Measurements from ENCODE around the gene SH3BP4.

SH3BP4 gene

DNA sequence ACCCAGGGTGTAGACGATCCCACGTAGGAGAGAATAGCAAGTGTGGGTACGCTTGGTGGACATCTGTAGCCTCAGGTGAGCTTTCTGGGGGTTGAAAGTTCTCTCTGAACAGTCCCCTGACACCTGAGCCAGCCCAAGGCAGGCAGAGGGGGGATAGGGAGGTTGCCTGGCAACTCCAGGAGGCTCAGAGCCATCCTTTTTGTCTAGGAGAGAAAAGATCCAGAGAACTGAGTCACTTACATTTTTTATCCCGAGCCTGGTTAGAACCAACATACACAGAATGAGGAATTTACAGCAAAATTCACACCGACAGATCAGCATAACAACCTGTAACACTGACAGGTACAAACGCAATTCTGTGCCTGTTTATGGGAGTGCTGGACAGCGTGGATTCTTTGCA is 113.2 kb downstream of the SH3BP4 start:
- Histone ChIP-seq H4K20me1 (ENCODE audit: low read depth, low read length) (no peaks in the 10 kb centered on the region), H2AFZ (ENCODE audit: low read depth, low read length, severe bottlenecking) (no peak overlapping the region), H3K4me3 (ENCODE audit: insufficient read depth, low read length, poor library complexity, severe bottlenecking) (no peak overlapping the region), H3K79me2 (ENCODE audit: insufficient read depth, low read length) (no peaks in the 10 kb centered on the region), H3K36me3 (ENCODE audit: low read length) (no peaks in the 10 kb centered on the region), H3K27ac (ENCODE audit: low read depth, low read length) (no peak overlapping the region), H3K9me2 (replicated peaks; ENCODE audit: insufficient read depth, low read length) (no peaks in the 10 kb centered on the region), H3K9ac (ENCODE audit: low read length) (no peak overlapping the region), H3K9me3 (ENCODE audit: insufficient read depth, low read length) (no peaks in the 10 kb centered on the region), H3F3A (ENCODE audit: insufficient read depth) (no peaks in the 10 kb centered on the region), H3K4me2 (ENCODE audit: low read depth, low read length, poor library complexity, severe bottlenecking) (no peak overlapping the region), H3K27me3 (ENCODE audit: low read length) (peaks cover 4% of the 10 kb centered on the region; the same call in 1 of the 2 replicates)
- TF ChIP-seq EZH2phosphoT487 (conservative IDR thresholded peaks at IDR 0.05; ENCODE audit: low read length) (no peak), CTCF (IDR thresholded peaks at IDR 0.05; ENCODE audit: insufficient read depth, low read length, poor library complexity, severe bottlenecking) (no peak)

DNA sequence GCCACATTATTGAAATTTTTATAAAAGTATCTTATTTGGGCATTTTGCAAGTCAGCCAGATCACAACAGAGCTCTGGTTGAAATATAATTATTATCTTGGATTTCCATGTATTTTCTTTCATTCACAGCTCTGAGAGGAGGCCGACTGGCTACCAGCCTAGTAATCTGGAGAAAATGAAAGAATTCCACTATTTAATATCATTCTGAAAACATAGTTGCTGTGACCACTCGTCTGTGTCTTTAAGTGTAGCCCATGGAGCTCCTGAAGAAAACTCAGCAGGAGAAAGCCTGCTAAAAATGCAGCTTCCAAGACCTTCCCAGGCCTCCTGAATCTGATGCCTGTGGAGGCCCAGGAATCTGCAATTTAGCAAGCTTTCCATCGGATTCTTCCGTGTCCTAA is 114.7 kb downstream of the SH3BP4 start:
- Histone ChIP-seq H3K9me3 (ENCODE audit: insufficient read depth, low read length) (no peaks in the 10 kb centered on the region), H3K9ac (ENCODE audit: low read length) (no peak overlapping the region), H4K20me1 (ENCODE audit: low read depth, low read length) (no peaks in the 10 kb centered on the region), H3K27me3 (ENCODE audit: low read length) (peaks cover 4% of the 10 kb centered on the region; the same call in 1 of the 2 replicates), H3K4me3 (ENCODE audit: insufficient read depth, low read length, poor library complexity, severe bottlenecking) (no peak overlapping the region), H3F3A (ENCODE audit: insufficient read depth) (no peaks in the 10 kb centered on the region), H3K79me2 (ENCODE audit: insufficient read depth, low read length) (no peaks in the 10 kb centered on the region), H3K9me2 (replicated peaks; ENCODE audit: insufficient read depth, low read length) (no peaks in the 10 kb centered on the region), H3K27ac (ENCODE audit: low read depth, low read length) (no peak overlapping the region), H3K36me3 (ENCODE audit: low read length) (no peaks in the 10 kb centered on the region), H3K4me2 (ENCODE audit: low read depth, low read length, poor library complexity, severe bottlenecking) (no peak overlapping the region), H2AFZ (ENCODE audit: low read depth, low read length, severe bottlenecking) (no peak overlapping the region)
- no peak for TF ChIP-seq CTCF (IDR thresholded peaks at IDR 0.05; ENCODE audit: insufficient read depth, low read length, poor library complexity, severe bottlenecking)
- TF ChIP-seq EZH2phosphoT487 (conservative IDR thresholded peaks at IDR 0.05; ENCODE audit: low read length) = no peak

DNA sequence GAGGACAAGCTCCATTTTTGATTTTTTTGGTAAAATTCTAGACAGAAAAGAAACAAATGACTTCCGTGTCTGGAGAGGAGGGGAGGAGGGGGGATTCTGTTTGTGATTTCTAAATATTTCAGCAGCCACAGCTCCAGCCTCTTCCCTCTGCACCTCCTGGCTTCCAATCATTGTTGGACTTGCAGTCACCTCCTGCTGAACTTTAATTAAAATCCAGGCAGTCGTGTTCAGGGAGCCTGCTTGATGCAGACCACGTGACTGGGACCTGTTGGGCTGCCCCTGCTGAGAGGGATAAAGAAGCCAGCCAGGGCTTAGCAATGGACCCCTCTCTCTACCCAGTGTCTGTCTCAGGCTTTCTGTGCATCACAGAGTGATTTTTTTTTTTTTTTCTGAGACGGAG is 115.1 kb downstream of the SH3BP4 start:
- Histone ChIP-seq H3F3A (ENCODE audit: insufficient read depth) (no peaks in the 10 kb centered on the region), H3K9ac (ENCODE audit: low read length) (no peak overlapping the region), H3K27ac (ENCODE audit: low read depth, low read length) (no peak overlapping the region), H3K27me3 (ENCODE audit: low read length) (peaks cover 4% of the 10 kb centered on the region; the same call in 1 of the 2 replicates), H3K4me3 (ENCODE audit: insufficient read depth, low read length, poor library complexity, severe bottlenecking) (no peak overlapping the region), H3K9me2 (replicated peaks; ENCODE audit: insufficient read depth, low read length) (no peaks in the 10 kb centered on the region), H4K20me1 (ENCODE audit: low read depth, low read length) (no peaks in the 10 kb centered on the region), H2AFZ (ENCODE audit: low read depth, low read length, severe bottlenecking) (no peak overlapping the region), H3K4me2 (ENCODE audit: low read depth, low read length, poor library complexity, severe bottlenecking) (no peak overlapping the region), H3K79me2 (ENCODE audit: insufficient read depth, low read length) (no peaks in the 10 kb centered on the region), H3K9me3 (ENCODE audit: insufficient read depth, low read length) (no peaks in the 10 kb centered on the region), H3K36me3 (ENCODE audit: low read length) (no peaks in the 10 kb centered on the region)
- no peak for TF ChIP-seq CTCF (IDR thresholded peaks at IDR 0.05; ENCODE audit: insufficient read depth, low read length, poor library complexity, severe bottlenecking)
- no peak for TF ChIP-seq EZH2phosphoT487 (conservative IDR thresholded peaks at IDR 0.05; ENCODE audit: low read length)

Measured in SU-DHL-6 (cell line).